ENCODE measurements around the gene CKMT2.
A peak's percentile ranks its signal among the peaks of the same experiment; 100 is the strongest.
"Not testable (repeated sequence)": the region's sequence is repeated elsewhere in the genome, so short reads cannot be mapped to it uniquely, and the experiment has no call there.

Gene CKMT2

DNA sequence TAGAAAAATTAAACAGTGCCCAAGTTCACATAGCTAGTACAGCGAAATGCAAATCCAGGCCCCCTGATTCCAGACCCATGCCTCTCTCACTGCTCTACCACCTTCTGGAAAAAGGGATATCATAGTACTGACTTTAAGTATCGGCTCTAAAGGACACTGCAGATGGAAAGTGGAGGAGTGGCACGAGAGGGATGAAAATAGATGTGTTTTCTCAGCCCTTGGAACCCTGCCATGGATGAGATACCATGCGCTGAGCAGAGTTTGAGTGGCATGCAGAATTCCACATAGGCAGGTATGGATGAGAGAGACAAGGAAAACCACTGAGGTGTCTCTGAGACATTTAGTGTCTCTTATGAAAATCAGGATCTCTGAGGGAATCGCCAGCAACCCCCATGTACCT, 18.8 kb downstream of the CKMT2 start:
- H3K9ac ChIP-seq (ENCODE audit: low read depth, low read length) = no peak overlapping the region
- peaks cover 3% of the 10 kb centered on the region; the same call in 1 of the 2 replicates for H3K36me3 ChIP-seq (ENCODE audit: insufficient read depth, low read length)
- H3K27me3 ChIP-seq (ENCODE audit: insufficient read depth, low read length) = no peaks in the 10 kb centered on the region
- no peak overlapping the region for H3K27ac ChIP-seq (ENCODE audit: low read depth, low read length)
- no peak overlapping the region for H3K4me3 ChIP-seq (ENCODE audit: low read length)
- H3K4me1 ChIP-seq (ENCODE audit: insufficient read depth, low read length) = peaks cover 35% of the 10 kb centered on the region
- H3K9me3 ChIP-seq (ENCODE audit: insufficient read depth, low read depth, low read length) = peaks cover 2% of the 10 kb centered on the region; the same call in 1 of the 2 replicates
- 97% methylated on average over 5 of the region's 5 CpGs for WGBS

DNA sequence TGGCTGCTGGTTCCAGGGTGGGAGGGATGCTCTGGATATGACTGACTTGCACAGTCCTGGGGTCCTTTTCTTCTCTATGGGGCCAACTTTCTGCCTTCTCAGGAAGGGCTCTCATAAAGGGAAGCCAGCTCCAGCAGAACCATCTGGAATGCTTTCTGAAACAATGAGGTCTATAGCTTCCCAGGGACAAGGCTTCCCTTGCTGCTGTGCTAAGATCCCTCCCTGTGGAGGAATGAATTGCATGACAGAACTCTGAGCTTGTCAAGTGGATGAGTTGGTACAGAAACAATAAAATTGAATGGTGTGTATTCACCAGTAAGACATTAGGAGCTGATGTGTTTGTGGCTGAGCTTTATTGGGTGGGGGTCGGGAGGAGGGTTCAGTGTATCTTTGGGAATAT, 19.8 kb downstream of the CKMT2 start:
- H3K9me3 ChIP-seq (ENCODE audit: insufficient read depth, low read depth, low read length) = peaks cover 2% of the 10 kb centered on the region; the same call in 1 of the 2 replicates
- peaks cover 3% of the 10 kb centered on the region; the same call in 1 of the 2 replicates for H3K36me3 ChIP-seq (ENCODE audit: insufficient read depth, low read length)
- H3K4me3 ChIP-seq (ENCODE audit: low read length) = no peak overlapping the region
- H3K27ac ChIP-seq (ENCODE audit: low read depth, low read length) = no peak overlapping the region
- H3K9ac ChIP-seq (ENCODE audit: low read depth, low read length) = no peak overlapping the region
- H3K4me1 ChIP-seq (ENCODE audit: insufficient read depth, low read length) = peaks cover 26% of the 10 kb centered on the region; the same call in 1 of the 2 replicates
- no CpG with 5 or more reads among the region's 1 CpG for WGBS
- H3K27me3 ChIP-seq (ENCODE audit: insufficient read depth, low read length) = no peaks in the 10 kb centered on the region

- H3K27me3 ChIP-seq (ENCODE audit: insufficient read depth, low read length) = no peaks in the 10 kb centered on the region
- peaks cover 17% of the 10 kb centered on the region; the same call in 1 of the 2 replicates for H3K4me1 ChIP-seq (ENCODE audit: insufficient read depth, low read length)
- peaks cover 2% of the 10 kb centered on the region; the same call in 1 of the 2 replicates for H3K9me3 ChIP-seq (ENCODE audit: insufficient read depth, low read depth, low read length)
- H3K36me3 ChIP-seq (ENCODE audit: insufficient read depth, low read length) = peaks cover 3% of the 10 kb centered on the region; the same call in 1 of the 2 replicates
- H3K9ac ChIP-seq (ENCODE audit: low read depth, low read length) = no peak overlapping the region
- no peak overlapping the region for H3K4me3 ChIP-seq (ENCODE audit: low read length)
- 94% methylated on average over 4 of the region's 4 CpGs for WGBS
- no peak overlapping the region for H3K27ac ChIP-seq (ENCODE audit: low read depth, low read length)
Measured at GRCh38 chr5:81253875-81254274, 20.8 kb downstream of the CKMT2 start.

DNA sequence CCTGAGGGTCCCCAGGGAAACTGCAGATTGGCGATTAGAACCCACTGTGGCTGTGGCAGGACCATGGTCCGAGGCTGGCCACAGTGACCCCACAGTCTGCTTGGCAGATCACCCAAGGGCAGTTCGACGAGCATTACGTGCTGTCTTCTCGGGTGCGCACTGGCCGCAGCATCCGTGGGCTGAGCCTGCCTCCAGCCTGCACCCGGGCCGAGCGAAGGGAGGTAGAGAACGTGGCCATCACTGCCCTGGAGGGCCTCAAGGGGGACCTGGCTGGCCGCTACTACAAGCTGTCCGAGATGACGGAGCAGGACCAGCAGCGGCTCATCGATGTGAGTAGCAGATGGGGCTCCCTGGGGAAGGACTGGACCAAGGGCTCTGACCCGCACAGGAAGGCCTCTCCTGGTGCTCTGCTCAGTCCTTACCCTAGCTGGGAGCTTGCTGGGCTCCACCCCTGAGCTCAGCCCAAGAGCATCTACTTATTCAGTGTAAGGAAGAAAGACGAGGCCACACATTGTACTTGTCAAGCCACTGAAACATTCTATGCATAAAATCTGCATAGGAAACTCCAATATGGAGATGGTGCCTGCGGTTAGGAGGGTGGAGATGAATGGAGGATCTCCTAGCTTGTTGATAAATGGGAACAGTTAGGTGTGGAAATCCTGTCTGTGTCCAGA, 21.9 kb downstream of the CKMT2 start:
- Histone ChIP-seq H3K9me3 (ENCODE audit: insufficient read depth, low read depth, low read length) (peaks cover 1% of the 10 kb centered on the region; the same call in 1 of the 2 replicates), H3K9ac (ENCODE audit: low read depth, low read length) (no peak overlapping the region), H3K4me1 (ENCODE audit: insufficient read depth, low read length) (peaks cover 9% of the 10 kb centered on the region; the same call in 1 of the 2 replicates), H3K36me3 (ENCODE audit: insufficient read depth, low read length) (peaks cover 5% of the 10 kb centered on the region; the same call in 1 of the 2 replicates), H3K27me3 (ENCODE audit: insufficient read depth, low read length) (no peaks in the 10 kb centered on the region), H3K27ac (ENCODE audit: low read depth, low read length) (no peak overlapping the region), H3K4me3 (ENCODE audit: low read length) (no peak overlapping the region)
- WGBS = 95% methylated on average over 21 of the region's 21 CpGs

GRCh38 chr5:81256766-81257165, 23.6 kb downstream of the CKMT2 start:
- no peaks in the 10 kb centered on the region for H3K27me3 ChIP-seq (ENCODE audit: insufficient read depth, low read length)

GRCh38 chr5:81262796-81263195, 29.7 kb downstream of the CKMT2 start:
- H3K27ac ChIP-seq (ENCODE audit: low read depth, low read length); H3K4me3 ChIP-seq (ENCODE audit: low read length); H3K9me3 ChIP-seq (ENCODE audit: insufficient read depth, low read depth, low read length); H3K9ac ChIP-seq (ENCODE audit: low read depth, low read length); H3K36me3 ChIP-seq (ENCODE audit: insufficient read depth, low read length); H3K27me3 ChIP-seq (ENCODE audit: insufficient read depth, low read length); H3K4me1 ChIP-seq (ENCODE audit: insufficient read depth, low read length): not testable (repeated sequence)
- WGBS = 93% methylated on average over 1 of the region's 1 CpG

More at GRCh38 chr5:81256766-81257165, 23.6 kb downstream of the CKMT2 start:
- H3K36me3 ChIP-seq (ENCODE audit: insufficient read depth, low read length) = 0 out of 2 replicates have a peak, but pooled peaks cover 5% of the 10 kb centered on the region
- WGBS = 96% methylated on average over 1 of the region's 1 CpG
- H3K4me1 ChIP-seq (ENCODE audit: insufficient read depth, low read length) = peaks cover 9% of the 10 kb centered on the region; the same call in 1 of the 2 replicates
- no peak overlapping the region for H3K4me3 ChIP-seq (ENCODE audit: low read length)
- no peaks in the 10 kb centered on the region for H3K9me3 ChIP-seq (ENCODE audit: insufficient read depth, low read depth, low read length)
- no peak overlapping the region for H3K27ac ChIP-seq (ENCODE audit: low read depth, low read length)
- no peak overlapping the region for H3K9ac ChIP-seq (ENCODE audit: low read depth, low read length)

- H3K36me3 ChIP-seq (ENCODE audit: insufficient read depth, low read length) = no peaks in the 10 kb centered on the region; the same call in 1 of the 2 replicates
- H3K9me3 ChIP-seq (ENCODE audit: insufficient read depth, low read depth, low read length) = no peaks in the 10 kb centered on the region
- H3K4me3 ChIP-seq (ENCODE audit: low read length) = no peak overlapping the region
- H3K27ac ChIP-seq (ENCODE audit: low read depth, low read length) = no peak overlapping the region
- peaks cover 6% of the 10 kb centered on the region; the same call in 1 of the 2 replicates for H3K4me1 ChIP-seq (ENCODE audit: insufficient read depth, low read length)
- H3K9ac ChIP-seq (ENCODE audit: low read depth, low read length) = no peak overlapping the region
- no peaks in the 10 kb centered on the region for H3K27me3 ChIP-seq (ENCODE audit: insufficient read depth, low read length)
Measured at GRCh38 chr5:81265101-81265500, 32.0 kb downstream of the CKMT2 start.

GRCh38 chr5:81268521-81269196, 35.5 kb downstream of the CKMT2 start:
- Histone ChIP-seq H3K4me3 (ENCODE audit: low read length) (no peak overlapping the region), H3K36me3 (ENCODE audit: insufficient read depth, low read length) (no peaks in the 10 kb centered on the region; the same call in 1 of the 2 replicates), H3K27ac (ENCODE audit: low read depth, low read length) (no peak overlapping the region), H3K27me3 (ENCODE audit: insufficient read depth, low read length) (no peaks in the 10 kb centered on the region), H3K4me1 (ENCODE audit: insufficient read depth, low read length) (peaks cover 17% of the 10 kb centered on the region; the same call in 1 of the 2 replicates), H3K9ac (ENCODE audit: low read depth, low read length) (no peak overlapping the region), H3K9me3 (ENCODE audit: insufficient read depth, low read depth, low read length) (no peaks in the 10 kb centered on the region)
- 72% methylated on average over 3 of the region's 3 CpGs for WGBS

DNA sequence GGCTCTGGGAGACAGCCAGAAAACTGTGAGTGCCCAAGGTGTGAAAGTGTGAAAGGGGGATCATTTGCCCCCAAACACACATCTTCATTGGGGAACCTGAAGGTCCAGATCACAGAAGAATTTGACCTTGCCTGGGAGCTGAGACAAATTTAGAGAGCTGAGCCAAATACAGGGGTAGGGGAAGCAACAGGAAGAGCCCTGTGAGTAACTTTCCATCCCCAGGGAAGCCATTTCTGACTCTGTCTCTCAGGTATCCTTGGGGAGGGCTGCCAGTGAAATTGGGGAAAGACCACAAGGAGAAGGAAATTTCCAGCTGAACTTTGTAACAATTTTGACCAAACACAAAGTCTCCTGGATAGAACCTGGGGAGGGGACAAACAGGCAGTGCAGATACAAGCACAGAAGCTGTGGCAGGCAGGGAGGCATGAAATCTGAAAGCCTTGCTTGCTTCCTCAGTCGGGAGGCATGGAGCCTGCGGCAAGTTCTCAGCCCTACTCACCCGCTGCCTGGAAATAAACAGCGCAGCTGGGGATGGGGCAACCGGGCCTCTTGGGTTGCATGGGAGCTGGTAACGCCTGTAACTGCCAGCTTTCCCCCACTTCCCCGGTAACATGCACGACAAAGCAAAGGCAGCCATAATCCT, 36.8 kb downstream of the CKMT2 start:
- Histone ChIP-seq H3K27me3 (ENCODE audit: insufficient read depth, low read length) (no peaks in the 10 kb centered on the region), H3K9me3 (ENCODE audit: insufficient read depth, low read depth, low read length) (no peaks in the 10 kb centered on the region), H3K9ac (ENCODE audit: low read depth, low read length) (peak overlapping the region; percentile 32; the same call in 1 of the 2 replicates), H3K4me1 (ENCODE audit: insufficient read depth, low read length) (peaks cover 17% of the 10 kb centered on the region; the same call in 1 of the 2 replicates), H3K27ac (ENCODE audit: low read depth, low read length) (peak overlapping the region; percentile 56), H3K4me3 (ENCODE audit: low read length) (no peak overlapping the region), H3K36me3 (ENCODE audit: insufficient read depth, low read length) (no peaks in the 10 kb centered on the region)
- 68% methylated on average over 8 of the region's 8 CpGs for WGBS

DNA sequence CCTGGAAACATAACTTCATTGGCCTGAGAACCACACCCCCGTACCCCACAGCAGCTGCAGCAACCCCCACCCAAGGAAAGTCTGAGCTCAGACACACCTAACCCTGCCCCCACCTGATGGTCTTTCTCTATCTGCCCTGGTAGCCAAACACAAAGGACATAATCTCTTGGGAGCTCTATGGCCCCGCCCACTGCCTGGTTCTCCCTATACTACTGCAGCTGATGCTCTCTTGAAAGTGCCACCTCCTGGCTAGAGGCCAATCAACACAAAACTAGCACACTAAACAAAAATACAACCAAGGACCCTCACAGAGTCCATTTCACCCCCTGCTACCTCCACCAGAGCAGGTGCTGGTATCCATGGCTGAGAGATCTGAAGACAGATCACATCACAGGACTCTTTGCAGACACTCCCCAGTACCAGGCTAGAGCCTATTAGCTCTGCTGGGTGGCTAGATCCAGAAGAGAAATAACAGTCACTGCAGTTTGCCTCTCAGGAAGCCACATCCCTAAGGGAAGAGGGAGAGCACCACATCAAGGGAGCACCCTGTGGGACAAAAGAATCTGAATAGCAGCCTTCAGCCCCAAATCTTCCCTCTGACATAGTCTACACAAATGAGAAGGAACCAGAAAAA, 37.4 kb downstream of the CKMT2 start:
- not testable (repeated sequence) for H3K4me3 ChIP-seq (ENCODE audit: low read length); H3K36me3 ChIP-seq (ENCODE audit: insufficient read depth, low read length); H3K9me3 ChIP-seq (ENCODE audit: insufficient read depth, low read depth, low read length); H3K27me3 ChIP-seq (ENCODE audit: insufficient read depth, low read length)
- Histone ChIP-seq H3K27ac (ENCODE audit: low read depth, low read length) (peak overlapping the region; percentile 56), H3K4me1 (ENCODE audit: insufficient read depth, low read length) (peaks cover 17% of the 10 kb centered on the region; the same call in 1 of the 2 replicates), H3K9ac (ENCODE audit: low read depth, low read length) (0 out of 2 replicates have a peak overlapping the region, but pooled peaks have one; percentile 32)
- WGBS = 73% methylated on average over 2 of the region's 2 CpGs

All from HUES64 (cell line).